A673 (cell line): ENCODE results near the gene NOS1AP.

Experiments
- EZH2 ChIP-seq: fragments of 200-600 bp; sonication (generic); IDR thresholded peaks from 2 replicates; pipeline ENCODE4 v1.6.1; 2017; ENCODE audit warnings: borderline replicate concordance, low read depth, mild to moderate bottlenecking, mixed read lengths, antibody characterized with exemption, low read length; ENCODE audit not compliant: poor library complexity, severe bottlenecking
- TF ChIP-seq, protein P1 (sequence below): fragments of 300-800, 200-600 bp; sonication (generic); conservative IDR thresholded peaks from 2 replicates; pipeline ENCODE4 v1.5.1; 2017; ENCODE audit warnings: low read depth, mild to moderate bottlenecking, antibody characterized with exemption, low read length, moderate library complexity, mixed read lengths

DNA sequence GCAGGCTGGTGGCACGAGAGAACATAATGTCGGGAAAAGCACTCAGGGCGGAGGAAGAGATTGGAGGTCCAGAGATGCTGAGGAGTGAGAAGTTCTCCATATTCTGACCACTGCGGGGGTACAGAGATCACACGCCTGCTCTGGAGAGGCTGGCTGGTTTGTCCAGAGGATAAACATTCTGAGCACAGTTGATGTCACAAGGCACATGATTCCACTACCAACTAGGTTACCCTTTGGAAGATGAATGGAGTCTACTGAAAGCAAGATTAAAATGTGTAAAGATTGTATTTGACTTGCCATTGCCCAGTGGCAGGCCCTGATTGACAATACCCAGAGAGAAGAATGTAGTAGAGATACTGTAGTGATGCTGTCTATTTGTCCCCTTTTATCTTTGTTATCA is 307.2 kb downstream of the NOS1AP start, which contains the start of gene SPATA46:
- TF ChIP-seq, protein P1, sequence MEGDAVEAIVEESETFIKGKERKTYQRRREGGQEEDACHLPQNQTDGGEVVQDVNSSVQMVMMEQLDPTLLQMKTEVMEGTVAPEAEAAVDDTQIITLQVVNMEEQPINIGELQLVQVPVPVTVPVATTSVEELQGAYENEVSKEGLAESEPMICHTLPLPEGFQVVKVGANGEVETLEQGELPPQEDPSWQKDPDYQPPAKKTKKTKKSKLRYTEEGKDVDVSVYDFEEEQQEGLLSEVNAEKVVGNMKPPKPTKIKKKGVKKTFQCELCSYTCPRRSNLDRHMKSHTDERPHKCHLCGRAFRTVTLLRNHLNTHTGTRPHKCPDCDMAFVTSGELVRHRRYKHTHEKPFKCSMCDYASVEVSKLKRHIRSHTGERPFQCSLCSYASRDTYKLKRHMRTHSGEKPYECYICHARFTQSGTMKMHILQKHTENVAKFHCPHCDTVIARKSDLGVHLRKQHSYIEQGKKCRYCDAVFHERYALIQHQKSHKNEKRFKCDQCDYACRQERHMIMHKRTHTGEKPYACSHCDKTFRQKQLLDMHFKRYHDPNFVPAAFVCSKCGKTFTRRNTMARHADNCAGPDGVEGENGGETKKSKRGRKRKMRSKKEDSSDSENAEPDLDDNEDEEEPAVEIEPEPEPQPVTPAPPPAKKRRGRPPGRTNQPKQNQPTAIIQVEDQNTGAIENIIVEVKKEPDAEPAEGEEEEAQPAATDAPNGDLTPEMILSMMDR, result no peak
- TF ChIP-seq EZH2, result no peak
